Effector memory CD8-positive, alpha-beta T cell (primary cell): ENCODE results near the gene ZDHHC7.

Experiments
- ATAC-seq: fragments of 150-1000 bp; cut with Tn5 transposase; replicated peaks from 2 replicates; pipeline ENCODE4 v1.10.0; 2021; ENCODE audit warnings: mild to moderate bottlenecking, moderate library complexity
- DNase-seq, 3 experiments: peaks; one replicate each; pipeline ENCODE4 v3.0.0; 2021
- H3K27ac Mint-ChIP-seq, 2 donors: one replicate each; pipeline ENCODE4 v1.8.0; 2022; ENCODE audit warnings: mild to moderate bottlenecking in 2 of 2, mixed read lengths in 2 of 2, moderate library complexity in 2 of 2
- H3K27me3 Mint-ChIP-seq, 2 donors: one replicate each; pipeline ENCODE4 v1.8.0; 2022; ENCODE audit warnings: mixed read lengths in 2 of 2
- H3K36me3 Mint-ChIP-seq: one replicate; pipeline ENCODE4 v1.8.0; 2022; ENCODE audit warnings: mild to moderate bottlenecking, moderate library complexity, mixed read lengths; ENCODE audit not compliant: insufficient read depth
- H3K4me1 Mint-ChIP-seq, 2 donors: one replicate each; pipeline ENCODE4 v1.8.0; 2022; ENCODE audit warnings: low read depth in 2 of 2, mixed read lengths in 2 of 2
- H3K4me3 Mint-ChIP-seq, 2 donors: one replicate each; pipeline ENCODE4 v1.8.0; 2022; ENCODE audit warnings: mild to moderate bottlenecking in 2 of 2, mixed read lengths in 2 of 2, moderate library complexity in 2 of 2
- H3K9me3 Mint-ChIP-seq, 2 donors: one replicate each; pipeline ENCODE4 v1.8.0; 2022; ENCODE audit warnings: mixed read lengths in 2 of 2

ZDHHC7 gene

GRCh38 chr16:84937196-84938005 lies 73.9 kb downstream of the ZDHHC7 start:
- no peak overlapping the region for H3K4me3 Mint-ChIP-seq

GRCh38 chr16:84933774-84934631 lies 77.3 kb downstream of the ZDHHC7 start:
- H3K27ac Mint-ChIP-seq: no peak overlapping the region
- H3K4me1 Mint-ChIP-seq: peaks cover 3 to 6% of the 10 kb centered on the region in 2 donors
- no peak for ATAC-seq

More at GRCh38 chr16:84937196-84938005, 73.9 kb downstream of the ZDHHC7 start:
- no peak for ATAC-seq
- H3K27me3 Mint-ChIP-seq: peaks cover 28 to 43% of the 10 kb centered on the region in 2 donors
- H3K4me1 Mint-ChIP-seq: no peaks in the 10 kb centered on the region
- H3K27ac Mint-ChIP-seq: no peak overlapping the region
- H3K36me3 Mint-ChIP-seq: peaks cover 4% of the 10 kb centered on the region
- no peak for DNase-seq
- no peaks in the 10 kb centered on the region for H3K9me3 Mint-ChIP-seq

DNA sequence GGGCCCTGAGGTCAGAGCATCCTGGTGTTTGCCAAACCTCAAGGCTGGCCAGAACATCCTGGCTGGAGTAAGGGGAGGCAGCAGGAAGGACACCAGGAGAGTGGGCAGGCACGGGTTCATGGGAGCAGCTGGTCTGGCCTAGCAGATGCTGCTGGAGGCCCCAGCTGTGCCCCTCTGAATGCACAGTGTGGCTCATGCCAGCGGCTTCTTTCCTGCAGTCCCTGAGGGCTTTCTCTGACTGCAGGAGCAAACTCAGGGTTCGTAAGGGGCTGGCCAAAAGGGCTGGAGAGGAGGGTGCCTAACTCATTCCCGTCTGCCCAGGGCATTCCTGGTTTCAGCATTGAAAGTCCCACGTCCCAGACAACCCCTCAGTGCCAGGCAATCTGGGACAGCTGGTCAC lies 78.7 kb downstream of the ZDHHC7 start:
- H3K36me3 Mint-ChIP-seq: peaks cover 7% of the 10 kb centered on the region

More at GRCh38 chr16:84933774-84934631, 77.3 kb downstream of the ZDHHC7 start:
- Mint-ChIP-seq H3K27me3 (peaks cover 10% of the 10 kb centered on the region in 2 donors), H3K4me3 (no peak overlapping the region), H3K9me3 (no peaks in the 10 kb centered on the region), H3K36me3 (peaks cover 7% of the 10 kb centered on the region)
- no peak for DNase-seq

DNA sequence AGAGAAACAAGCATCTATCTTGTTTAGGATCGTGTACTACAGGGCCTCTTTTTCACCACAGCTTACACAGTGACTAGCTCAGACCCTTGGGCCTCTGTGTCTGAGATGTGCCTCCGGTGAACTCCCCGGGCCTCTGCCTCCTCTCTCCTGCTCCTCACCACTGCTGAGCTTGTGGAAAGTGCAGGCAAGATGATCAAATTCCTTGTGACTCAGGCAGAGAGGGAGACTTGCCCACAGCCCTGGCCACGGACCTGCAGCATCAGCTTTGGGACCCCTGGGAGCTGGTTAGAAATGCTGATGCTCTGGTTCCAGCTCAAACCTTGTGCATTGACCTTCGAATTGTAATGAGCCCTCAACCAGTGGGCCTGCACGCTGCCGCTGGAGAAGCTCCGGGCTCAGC lies 79.8 kb downstream of the ZDHHC7 start:
- no peak for ATAC-seq
- Mint-ChIP-seq H3K4me3 (no peak overlapping the region), H3K4me1 (peaks cover 3 to 6% of the 10 kb centered on the region in 2 donors), H3K27ac (peak overlapping the region; percentile 76 to 83), H3K9me3 (no peaks in the 10 kb centered on the region), H3K27me3 (no peaks in the 10 kb centered on the region), H3K36me3 (peaks cover 7% of the 10 kb centered on the region)
- no peak for DNase-seq

More for the DNA sequence above, 78.7 kb downstream of the ZDHHC7 start:
- Mint-ChIP-seq H3K27ac (peak overlapping the region in 1 of 2 donors; percentile 53), H3K27me3 (peaks cover 5 to 6% of the 10 kb centered on the region in 2 donors), H3K4me1 (peaks cover 3 to 6% of the 10 kb centered on the region in 2 donors), H3K9me3 (no peaks in the 10 kb centered on the region), H3K4me3 (no peak overlapping the region)
- ATAC-seq (no peak), DNase-seq (no peak)

DNA sequence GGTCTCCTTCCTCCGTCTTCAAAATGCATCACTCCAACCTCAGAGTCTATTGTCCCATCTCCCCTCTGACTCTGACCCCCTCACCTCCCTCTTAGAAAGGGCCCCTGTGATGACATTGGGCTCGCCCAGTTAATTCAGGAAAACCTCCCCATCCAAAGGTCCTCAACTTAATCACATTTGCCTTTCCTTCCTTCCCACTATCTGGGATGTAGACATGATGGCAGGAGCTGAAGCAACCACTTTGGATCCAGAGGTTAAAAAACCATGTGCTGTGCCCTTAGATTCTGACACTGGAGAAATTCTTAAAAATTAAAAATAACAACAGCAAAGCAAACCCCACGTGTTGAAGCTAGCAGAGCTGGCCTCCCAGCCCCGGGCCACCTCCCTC lies 80.2 kb downstream of the ZDHHC7 start:
- Mint-ChIP-seq H3K4me3 (no peak overlapping the region), H3K4me1 (peaks cover 3 to 6% of the 10 kb centered on the region in 2 donors), H3K36me3 (peaks cover 7% of the 10 kb centered on the region), H3K27me3 (no peaks in the 10 kb centered on the region), H3K9me3 (no peaks in the 10 kb centered on the region), H3K27ac (peak overlapping the region; percentile 76 to 83)
- no peak for DNase-seq
- ATAC-seq: no peak

GRCh38 chr16:84930298-84931106 lies 80.8 kb downstream of the ZDHHC7 start:
- ATAC-seq (peak; percentile 71), DNase-seq (no peak)
- peaks cover 3 to 6% of the 10 kb centered on the region in 2 donors for H3K4me1 Mint-ChIP-seq
- H3K36me3 Mint-ChIP-seq: peaks cover 4% of the 10 kb centered on the region
- H3K27me3 Mint-ChIP-seq: peaks cover 0 to 2% of the 10 kb centered on the region in 2 donors
- no peaks in the 10 kb centered on the region for H3K9me3 Mint-ChIP-seq
- no peak overlapping the region for H3K4me3 Mint-ChIP-seq
- peak overlapping the region; percentile 76 to 83 for H3K27ac Mint-ChIP-seq

DNA sequence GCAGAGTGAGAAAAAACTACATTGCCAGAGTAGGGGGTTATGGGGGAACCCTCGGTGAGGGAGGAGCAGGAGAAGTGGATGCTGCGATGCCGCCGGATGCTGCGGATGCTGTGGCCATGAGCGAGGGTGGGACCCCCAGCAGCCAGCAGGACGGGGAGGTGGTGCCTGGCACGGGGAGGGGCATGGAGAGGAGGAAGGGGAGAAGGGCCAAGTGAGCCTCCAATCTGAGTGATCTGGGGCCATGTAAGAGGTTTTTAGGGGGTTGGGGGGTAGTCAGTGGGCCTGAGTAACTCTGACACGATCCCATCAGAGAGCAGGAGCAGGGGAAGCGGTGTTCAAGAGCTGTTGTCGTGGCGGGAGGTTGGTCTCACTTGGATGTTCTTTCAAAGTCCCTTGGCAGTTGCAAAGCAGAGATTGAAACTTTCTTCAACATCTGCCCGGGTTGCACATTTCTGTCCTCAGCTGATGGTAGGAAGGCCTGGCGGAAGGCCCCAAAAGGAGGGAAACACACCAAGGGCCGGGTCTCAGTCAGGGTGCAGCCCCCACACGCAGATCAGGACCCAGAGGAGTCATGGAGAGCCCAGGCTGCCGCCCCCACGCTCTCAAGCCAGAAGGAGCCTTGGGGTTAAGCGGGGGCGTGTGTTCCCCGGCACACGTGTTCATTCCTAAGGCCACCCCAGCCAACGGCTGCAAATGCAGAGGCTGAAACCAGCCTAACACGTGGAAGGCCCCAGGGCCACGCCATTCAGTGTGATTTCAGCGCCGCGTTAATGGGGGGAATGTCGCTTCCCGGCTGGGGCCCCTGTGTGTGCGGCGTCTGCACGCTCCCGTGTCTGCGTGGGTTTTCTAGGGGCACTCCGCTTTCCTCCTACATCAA lies 81.7 kb downstream of the ZDHHC7 start:
- DNase-seq: no peak
- H3K27me3 Mint-ChIP-seq: peaks cover 5 to 11% of the 10 kb centered on the region in 2 donors
- peak overlapping the region; percentile 60 to 76 for H3K27ac Mint-ChIP-seq
- H3K36me3 Mint-ChIP-seq: peaks cover 3% of the 10 kb centered on the region
- H3K4me1 Mint-ChIP-seq: peaks cover 3 to 6% of the 10 kb centered on the region in 2 donors
- ATAC-seq: peak; percentile 15
- no peaks in the 10 kb centered on the region for H3K9me3 Mint-ChIP-seq
- no peak overlapping the region for H3K4me3 Mint-ChIP-seq

GRCh38 chr16:84928679-84929420 lies 82.5 kb downstream of the ZDHHC7 start:
- no peak for ATAC-seq
- DNase-seq: no peak
- Mint-ChIP-seq H3K36me3 (peaks cover 3% of the 10 kb centered on the region), H3K27me3 (peaks cover 8 to 17% of the 10 kb centered on the region in 2 donors), H3K4me3 (no peak overlapping the region), H3K9me3 (no peaks in the 10 kb centered on the region), H3K4me1 (peaks cover 3 to 6% of the 10 kb centered on the region in 2 donors), H3K27ac (peak overlapping the region; percentile 60 to 76)

- no peak for ATAC-seq
- Mint-ChIP-seq H3K36me3 (peaks cover 3% of the 10 kb centered on the region), H3K9me3 (no peaks in the 10 kb centered on the region), H3K4me3 (no peak overlapping the region), H3K27ac (no peak overlapping the region), H3K4me1 (peaks cover 3 to 6% of the 10 kb centered on the region in 2 donors), H3K27me3 (peaks cover 8 to 17% of the 10 kb centered on the region in 2 donors)
- no peak for DNase-seq
These were observed 83.4 kb downstream of the ZDHHC7 start for GRCh38 chr16:84927621-84928591.

DNA sequence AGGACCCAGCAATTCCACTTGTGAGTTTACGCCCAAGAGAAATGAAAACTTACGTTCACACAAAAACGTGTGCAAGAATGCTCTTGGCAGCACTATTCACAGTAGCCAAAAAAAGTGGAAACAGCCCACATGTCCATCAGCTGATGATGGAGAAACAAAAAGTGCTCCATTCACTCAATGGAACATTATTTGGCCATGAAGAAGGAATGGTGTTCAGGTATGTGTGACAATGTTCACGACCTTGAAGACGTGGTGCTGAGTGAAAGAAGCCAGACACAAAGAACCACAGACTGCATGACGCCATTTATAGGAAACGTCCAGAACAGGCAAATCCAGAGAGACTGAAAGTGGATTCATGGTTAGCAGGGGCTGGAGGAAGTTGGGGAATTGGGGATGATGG lies 84.9 kb downstream of the ZDHHC7 start:
- Mint-ChIP-seq H3K9me3 (no peaks in the 10 kb centered on the region), H3K27me3 (peaks cover 8 to 17% of the 10 kb centered on the region in 2 donors), H3K4me1 (peaks cover 3 to 6% of the 10 kb centered on the region in 2 donors), H3K27ac (no peak overlapping the region), H3K4me3 (no peak overlapping the region), H3K36me3 (peaks cover 3% of the 10 kb centered on the region)
- ATAC-seq (no peak), DNase-seq (no peak)

DNA sequence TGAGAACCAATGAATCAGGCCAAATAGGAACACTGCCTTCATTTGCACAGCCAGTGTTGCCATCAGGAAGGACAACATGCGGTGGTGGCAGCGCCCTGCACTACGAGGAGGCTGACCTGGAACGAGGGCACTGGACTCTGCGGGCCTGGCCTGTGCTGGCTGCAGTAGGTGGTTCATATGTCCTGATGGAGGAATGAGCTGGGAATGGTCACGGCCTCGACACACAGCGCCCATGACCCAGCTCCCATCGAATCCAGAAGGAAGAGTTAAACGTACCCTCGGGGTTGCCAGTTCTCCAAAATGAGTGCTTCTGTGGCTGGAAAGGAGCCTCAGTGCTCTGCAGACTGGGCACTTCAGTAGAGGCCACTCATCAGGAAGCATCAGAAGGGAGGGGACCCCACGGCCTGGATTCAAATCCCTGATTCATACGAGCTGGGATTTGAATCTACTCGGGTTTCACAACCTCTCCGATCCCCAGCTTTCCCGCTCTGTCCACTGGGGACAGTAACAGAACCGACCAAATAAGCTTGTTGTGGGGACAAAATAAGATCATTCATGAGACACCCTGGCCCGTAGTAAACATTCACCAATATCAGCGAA lies 85.5 kb downstream of the ZDHHC7 start:
- H3K27me3 Mint-ChIP-seq: peaks cover 8 to 19% of the 10 kb centered on the region in 2 donors
- H3K9me3 Mint-ChIP-seq: no peaks in the 10 kb centered on the region
- peaks cover 3 to 6% of the 10 kb centered on the region in 2 donors for H3K4me1 Mint-ChIP-seq
- peaks cover 3% of the 10 kb centered on the region for H3K36me3 Mint-ChIP-seq
- H3K27ac Mint-ChIP-seq: no peak overlapping the region
- no peak for ATAC-seq
- DNase-seq: no peak
- no peak overlapping the region for H3K4me3 Mint-ChIP-seq
